ENCODE results near the gene S1PR5. TPM values are rescaled to one million over a fixed set of nuclear protein-coding genes. Genes with fewer than 3 reads are reported as not detected.

S1PR5 gene
- total and polyA plus RNA-seq, 9 of the 15 experiments (the other 6 are each of a cell fraction or from before 2014, with no cell fraction given): 0.03 to 0.54 (median 0.35) TPM; not detected in 4

DNA sequence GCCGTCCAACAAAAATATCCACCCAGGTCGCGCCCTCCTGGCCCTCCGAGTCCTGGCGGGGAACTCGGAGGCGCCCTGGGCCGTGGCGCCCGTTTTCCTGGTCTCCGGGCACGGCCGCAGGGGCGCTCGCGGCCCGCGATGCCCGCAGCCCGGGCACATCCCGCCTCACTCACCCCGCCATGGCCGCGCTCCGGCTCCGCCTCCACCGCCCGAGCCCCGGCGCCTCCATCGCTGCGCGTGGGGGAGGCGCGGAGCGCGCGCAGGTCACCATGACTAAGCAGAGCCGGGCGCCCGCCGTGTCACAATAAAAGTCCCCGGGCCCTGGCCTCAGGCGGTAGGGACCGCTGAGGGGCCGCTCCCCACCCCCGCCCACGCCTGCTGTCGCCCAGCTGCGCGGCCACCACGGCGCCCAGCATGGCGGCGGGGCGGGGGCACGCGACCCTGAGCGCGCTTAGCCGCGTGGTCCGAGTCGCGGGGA lies 14.7 kb downstream of the S1PR5 start (continued):
- TF ChIP-seq, protein P1, sequence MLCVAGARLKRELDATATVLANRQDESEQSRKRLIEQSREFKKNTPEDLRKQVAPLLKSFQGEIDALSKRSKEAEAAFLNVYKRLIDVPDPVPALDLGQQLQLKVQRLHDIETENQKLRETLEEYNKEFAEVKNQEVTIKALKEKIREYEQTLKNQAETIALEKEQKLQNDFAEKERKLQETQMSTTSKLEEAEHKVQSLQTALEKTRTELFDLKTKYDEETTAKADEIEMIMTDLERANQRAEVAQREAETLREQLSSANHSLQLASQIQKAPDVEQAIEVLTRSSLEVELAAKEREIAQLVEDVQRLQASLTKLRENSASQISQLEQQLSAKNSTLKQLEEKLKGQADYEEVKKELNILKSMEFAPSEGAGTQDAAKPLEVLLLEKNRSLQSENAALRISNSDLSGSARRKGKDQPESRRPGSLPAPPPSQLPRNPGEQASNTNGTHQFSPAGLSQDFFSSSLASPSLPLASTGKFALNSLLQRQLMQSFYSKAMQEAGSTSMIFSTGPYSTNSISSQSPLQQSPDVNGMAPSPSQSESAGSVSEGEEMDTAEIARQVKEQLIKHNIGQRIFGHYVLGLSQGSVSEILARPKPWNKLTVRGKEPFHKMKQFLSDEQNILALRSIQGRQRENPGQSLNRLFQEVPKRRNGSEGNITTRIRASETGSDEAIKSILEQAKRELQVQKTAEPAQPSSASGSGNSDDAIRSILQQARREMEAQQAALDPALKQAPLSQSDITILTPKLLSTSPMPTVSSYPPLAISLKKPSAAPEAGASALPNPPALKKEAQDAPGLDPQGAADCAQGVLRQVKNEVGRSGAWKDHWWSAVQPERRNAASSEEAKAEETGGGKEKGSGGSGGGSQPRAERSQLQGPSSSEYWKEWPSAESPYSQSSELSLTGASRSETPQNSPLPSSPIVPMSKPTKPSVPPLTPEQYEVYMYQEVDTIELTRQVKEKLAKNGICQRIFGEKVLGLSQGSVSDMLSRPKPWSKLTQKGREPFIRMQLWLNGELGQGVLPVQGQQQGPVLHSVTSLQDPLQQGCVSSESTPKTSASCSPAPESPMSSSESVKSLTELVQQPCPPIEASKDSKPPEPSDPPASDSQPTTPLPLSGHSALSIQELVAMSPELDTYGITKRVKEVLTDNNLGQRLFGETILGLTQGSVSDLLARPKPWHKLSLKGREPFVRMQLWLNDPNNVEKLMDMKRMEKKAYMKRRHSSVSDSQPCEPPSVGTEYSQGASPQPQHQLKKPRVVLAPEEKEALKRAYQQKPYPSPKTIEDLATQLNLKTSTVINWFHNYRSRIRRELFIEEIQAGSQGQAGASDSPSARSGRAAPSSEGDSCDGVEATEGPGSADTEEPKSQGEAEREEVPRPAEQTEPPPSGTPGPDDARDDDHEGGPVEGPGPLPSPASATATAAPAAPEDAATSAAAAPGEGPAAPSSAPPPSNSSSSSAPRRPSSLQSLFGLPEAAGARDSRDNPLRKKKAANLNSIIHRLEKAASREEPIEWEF (CRISPR knock-in tag; IDR thresholded peaks at IDR 0.05): no peak
- TF ChIP-seq, protein P2, sequence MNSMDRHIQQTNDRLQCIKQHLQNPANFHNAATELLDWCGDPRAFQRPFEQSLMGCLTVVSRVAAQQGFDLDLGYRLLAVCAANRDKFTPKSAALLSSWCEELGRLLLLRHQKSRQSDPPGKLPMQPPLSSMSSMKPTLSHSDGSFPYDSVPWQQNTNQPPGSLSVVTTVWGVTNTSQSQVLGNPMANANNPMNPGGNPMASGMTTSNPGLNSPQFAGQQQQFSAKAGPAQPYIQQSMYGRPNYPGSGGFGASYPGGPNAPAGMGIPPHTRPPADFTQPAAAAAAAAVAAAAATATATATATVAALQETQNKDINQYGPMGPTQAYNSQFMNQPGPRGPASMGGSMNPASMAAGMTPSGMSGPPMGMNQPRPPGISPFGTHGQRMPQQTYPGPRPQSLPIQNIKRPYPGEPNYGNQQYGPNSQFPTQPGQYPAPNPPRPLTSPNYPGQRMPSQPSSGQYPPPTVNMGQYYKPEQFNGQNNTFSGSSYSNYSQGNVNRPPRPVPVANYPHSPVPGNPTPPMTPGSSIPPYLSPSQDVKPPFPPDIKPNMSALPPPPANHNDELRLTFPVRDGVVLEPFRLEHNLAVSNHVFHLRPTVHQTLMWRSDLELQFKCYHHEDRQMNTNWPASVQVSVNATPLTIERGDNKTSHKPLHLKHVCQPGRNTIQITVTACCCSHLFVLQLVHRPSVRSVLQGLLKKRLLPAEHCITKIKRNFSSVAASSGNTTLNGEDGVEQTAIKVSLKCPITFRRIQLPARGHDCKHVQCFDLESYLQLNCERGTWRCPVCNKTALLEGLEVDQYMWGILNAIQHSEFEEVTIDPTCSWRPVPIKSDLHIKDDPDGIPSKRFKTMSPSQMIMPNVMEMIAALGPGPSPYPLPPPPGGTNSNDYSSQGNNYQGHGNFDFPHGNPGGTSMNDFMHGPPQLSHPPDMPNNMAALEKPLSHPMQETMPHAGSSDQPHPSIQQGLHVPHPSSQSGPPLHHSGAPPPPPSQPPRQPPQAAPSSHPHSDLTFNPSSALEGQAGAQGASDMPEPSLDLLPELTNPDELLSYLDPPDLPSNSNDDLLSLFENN (IDR thresholded peaks at IDR 0.05; ENCODE audit: low read depth in 2 of 2, low read length in 2 of 2): peak in 1 of 2 experiments; percentile 36; a peak in 1 of 4 replicates
- TF ChIP-seq, protein P3, sequence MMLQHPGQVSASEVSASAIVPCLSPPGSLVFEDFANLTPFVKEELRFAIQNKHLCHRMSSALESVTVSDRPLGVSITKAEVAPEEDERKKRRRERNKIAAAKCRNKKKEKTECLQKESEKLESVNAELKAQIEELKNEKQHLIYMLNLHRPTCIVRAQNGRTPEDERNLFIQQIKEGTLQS (IDR thresholded peaks at IDR 0.05): no peak; the same call in 1 of the 2 replicates
- TF ChIP-seq, protein P3 (CRISPR knock-in tag; conservative IDR thresholded peaks at IDR 0.05): peak; percentile 88; the same call in 1 of the 2 replicates
- TF ChIP-seq, protein P4, sequence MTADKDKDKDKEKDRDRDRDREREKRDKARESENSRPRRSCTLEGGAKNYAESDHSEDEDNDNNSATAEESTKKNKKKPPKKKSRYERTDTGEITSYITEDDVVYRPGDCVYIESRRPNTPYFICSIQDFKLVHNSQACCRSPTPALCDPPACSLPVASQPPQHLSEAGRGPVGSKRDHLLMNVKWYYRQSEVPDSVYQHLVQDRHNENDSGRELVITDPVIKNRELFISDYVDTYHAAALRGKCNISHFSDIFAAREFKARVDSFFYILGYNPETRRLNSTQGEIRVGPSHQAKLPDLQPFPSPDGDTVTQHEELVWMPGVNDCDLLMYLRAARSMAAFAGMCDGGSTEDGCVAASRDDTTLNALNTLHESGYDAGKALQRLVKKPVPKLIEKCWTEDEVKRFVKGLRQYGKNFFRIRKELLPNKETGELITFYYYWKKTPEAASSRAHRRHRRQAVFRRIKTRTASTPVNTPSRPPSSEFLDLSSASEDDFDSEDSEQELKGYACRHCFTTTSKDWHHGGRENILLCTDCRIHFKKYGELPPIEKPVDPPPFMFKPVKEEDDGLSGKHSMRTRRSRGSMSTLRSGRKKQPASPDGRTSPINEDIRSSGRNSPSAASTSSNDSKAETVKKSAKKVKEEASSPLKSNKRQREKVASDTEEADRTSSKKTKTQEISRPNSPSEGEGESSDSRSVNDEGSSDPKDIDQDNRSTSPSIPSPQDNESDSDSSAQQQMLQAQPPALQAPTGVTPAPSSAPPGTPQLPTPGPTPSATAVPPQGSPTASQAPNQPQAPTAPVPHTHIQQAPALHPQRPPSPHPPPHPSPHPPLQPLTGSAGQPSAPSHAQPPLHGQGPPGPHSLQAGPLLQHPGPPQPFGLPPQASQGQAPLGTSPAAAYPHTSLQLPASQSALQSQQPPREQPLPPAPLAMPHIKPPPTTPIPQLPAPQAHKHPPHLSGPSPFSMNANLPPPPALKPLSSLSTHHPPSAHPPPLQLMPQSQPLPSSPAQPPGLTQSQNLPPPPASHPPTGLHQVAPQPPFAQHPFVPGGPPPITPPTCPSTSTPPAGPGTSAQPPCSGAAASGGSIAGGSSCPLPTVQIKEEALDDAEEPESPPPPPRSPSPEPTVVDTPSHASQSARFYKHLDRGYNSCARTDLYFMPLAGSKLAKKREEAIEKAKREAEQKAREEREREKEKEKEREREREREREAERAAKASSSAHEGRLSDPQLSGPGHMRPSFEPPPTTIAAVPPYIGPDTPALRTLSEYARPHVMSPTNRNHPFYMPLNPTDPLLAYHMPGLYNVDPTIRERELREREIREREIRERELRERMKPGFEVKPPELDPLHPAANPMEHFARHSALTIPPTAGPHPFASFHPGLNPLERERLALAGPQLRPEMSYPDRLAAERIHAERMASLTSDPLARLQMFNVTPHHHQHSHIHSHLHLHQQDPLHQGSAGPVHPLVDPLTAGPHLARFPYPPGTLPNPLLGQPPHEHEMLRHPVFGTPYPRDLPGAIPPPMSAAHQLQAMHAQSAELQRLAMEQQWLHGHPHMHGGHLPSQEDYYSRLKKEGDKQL (CRISPR knock-in tag; IDR thresholded peaks at IDR 0.05; ENCODE audit: borderline replicate concordance): no peak
- peak; percentile 64 for TF ChIP-seq U2AF1 (optimal IDR thresholded peaks at IDR 0.05; ENCODE audit: low read depth, low read length)
- no peak for TF ChIP-seq SMARCB1 (IDR thresholded peaks at IDR 0.05; ENCODE audit: insufficient read length, low read depth)
- TF ChIP-seq PURB (CRISPR knock-in tag; IDR thresholded peaks at IDR 0.05; ENCODE audit: low read depth): no peak
- peak; percentile 95 for TF ChIP-seq GATAD2B (IDR thresholded peaks at IDR 0.05; ENCODE audit: borderline replicate concordance)
- peak; percentile 24 for TF ChIP-seq PHF20 (IDR thresholded peaks at IDR 0.05; ENCODE audit: partially characterized antibody)
- no peak for TF ChIP-seq NFATC3 (IDR thresholded peaks at IDR 0.05)
- TF ChIP-seq PRMT5 (CRISPR knock-in tag; IDR thresholded peaks at IDR 0.05): no peak
- TF ChIP-seq ZNF384 (IDR thresholded peaks at IDR 0.05; ENCODE audit: low read depth, low read length): no peak

Data from K562 (cell line).